GM21390 (cell line): Measurements from ENCODE around the gene GRIA1.
A peak's percentile ranks its signal among the peaks of the same experiment; 100 is the strongest.

ENCODE experiments used
- ATAC-seq: cut with Tn5 transposase; IDR thresholded peaks from one replicate; pipeline ENCODE4 v1.9.1; 2021; ENCODE audit not compliant: unreplicated experiment

The GRIA1 gene

DNA sequence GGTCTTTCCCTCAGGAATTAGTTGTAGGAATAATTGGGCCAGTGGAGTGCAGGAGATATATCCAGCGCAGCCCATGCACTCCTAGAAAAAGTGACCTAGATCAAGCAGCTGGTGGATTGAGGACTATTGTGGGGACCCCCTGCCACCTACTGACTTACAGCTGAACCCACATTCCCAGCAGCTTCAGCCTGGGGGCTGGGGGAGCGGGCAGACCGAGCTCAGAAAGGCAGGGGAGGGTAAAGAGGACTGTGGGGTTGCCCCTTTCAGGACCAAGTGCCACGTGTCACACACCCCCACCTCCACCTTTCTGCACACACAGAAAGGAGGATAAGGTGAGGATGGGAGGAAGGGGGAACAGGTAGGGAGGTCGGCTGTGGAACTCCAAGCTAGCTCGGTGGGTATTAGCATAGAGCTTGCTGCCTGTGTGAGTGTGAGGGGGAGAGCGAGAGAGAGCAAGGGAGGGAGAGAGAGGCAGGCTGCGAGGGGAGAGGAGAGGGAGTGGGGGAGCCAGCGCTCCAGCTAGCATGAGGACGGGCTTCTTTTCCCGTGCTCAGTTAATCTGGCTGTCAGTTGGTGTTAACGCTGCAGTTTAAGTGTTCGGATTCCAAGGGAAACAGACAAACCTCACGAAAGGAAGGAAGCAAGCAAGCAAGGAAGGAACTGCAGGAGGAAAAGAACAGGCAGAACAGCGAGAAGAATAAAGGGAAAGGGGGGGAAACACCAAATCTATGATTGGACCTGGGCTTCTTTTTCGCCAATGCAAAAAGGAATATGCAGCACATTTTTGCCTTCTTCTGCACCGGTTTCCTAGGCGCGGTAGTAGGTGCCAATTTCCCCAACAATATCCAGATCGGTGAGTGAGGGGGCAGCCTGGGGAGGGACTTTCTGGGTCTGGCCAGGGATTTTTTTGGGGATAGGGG, at the start of gene GRIA1:
TSS of gene GRIA1 (plus strand) at position 553 of the 920 bp plus-strand sequence.
- ATAC-seq = no peak

DNA sequence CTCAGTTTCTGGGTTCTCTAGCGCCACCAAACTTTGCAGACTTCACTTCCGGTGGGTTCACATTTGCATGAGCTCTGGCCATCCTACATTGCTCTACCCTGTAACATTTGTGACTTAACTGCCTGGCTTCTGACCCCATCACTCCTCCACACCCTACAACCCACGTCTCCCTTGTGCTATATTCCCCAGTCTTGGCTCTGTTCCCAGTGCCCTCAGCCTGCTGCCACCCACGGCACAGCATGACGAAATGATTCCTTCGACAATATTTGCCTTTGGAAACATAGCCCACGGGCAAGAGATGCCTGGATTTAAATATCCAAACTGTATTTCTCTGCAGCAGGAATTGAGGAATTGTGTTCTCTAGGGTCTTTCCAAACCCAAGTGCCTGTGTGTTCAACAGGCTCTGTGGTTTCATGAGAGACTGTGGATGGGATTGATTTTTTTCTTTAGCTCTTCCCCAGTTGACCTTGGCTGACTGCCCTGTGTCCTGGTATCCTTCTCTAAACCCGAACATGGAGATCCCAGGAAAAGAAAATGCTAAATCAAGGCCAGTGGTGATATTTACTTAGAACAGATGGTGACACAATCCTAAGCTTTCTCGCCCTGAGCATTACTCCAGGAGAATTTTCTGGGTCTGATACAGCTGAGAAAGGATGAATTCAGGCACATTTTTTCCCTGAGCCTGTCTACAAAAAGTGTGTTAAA, 44.4 kb upstream of the GRIA1 start:
- ATAC-seq = no peak

DNA sequence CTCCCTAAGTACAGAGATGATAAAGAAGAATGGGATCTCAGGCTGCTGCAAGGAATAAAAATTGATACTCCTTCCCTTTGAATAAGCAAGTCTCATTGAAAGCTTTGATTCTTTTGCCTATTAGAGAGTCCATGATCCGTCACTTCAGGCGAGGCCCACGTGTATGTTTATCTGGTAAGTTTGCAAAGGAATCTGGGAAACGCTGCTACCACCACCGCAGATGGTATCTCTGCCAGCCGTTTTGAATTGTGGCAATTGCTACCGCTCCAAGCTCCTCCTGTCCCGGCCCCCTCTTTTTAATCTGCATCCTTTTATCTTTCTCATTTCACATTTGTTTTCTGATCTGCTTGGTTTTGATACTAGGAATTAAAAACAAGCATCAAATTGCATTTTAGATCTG, 42.9 kb upstream of the GRIA1 start:
- no peak for ATAC-seq

DNA sequence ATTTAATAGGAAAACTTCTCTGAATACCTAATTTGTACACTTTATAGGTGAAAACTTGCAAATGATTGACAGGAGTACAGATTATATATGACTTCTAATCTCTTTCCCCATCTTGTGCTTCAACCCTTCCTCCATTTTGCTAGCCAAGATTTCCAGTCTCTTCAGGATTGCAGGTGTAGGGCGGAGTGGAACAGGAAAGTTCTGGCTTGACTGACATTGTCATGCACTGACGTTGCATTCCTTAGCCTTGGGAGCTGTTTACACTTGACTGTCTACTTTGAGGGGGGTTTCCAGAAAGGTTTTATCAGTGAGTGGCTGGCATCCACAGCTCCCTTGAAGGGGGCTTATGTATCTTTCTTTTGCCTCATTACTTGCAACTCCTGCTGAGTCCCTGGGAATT, 34.1 kb upstream of the GRIA1 start:
- no peak for ATAC-seq

DNA sequence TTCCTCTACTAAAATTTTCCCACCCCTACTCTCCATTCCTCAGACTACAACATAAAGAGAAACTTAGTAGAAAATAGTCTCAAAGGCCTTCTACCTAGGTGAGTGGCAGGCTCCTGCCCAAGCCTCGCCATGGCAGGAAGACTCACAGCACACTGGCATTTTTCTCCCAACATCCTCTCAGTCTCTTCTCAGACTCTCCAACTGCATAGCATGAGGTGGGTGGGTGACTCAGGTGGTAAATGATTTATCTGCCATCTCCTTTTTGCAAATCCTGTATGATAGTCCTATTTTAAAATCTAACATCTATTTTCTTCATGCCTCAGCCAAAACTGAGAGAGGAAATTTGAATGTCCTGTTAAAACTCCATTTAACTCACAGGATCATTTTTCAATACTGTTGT, 33.5 kb upstream of the GRIA1 start:
- ATAC-seq = no peak

DNA sequence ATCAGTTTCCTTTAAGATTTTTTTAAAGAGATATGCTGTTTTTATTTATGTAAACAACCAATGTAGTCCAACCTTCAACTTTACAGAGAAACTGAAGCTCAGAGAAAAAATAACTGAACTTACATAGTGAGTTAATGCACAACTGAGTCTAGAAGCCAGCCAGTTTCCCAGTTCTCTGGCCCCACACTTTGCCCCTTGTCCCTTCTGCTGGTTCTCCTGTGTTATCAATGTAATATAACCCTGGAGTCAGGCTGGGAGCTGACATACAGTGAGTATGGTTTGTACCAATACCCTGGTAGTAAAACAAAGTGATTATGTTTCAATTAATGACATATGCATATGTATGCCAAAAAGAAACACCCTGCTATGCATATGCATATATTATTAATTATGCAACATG, 32.2 kb upstream of the GRIA1 start:
- ATAC-seq = no peak

DNA sequence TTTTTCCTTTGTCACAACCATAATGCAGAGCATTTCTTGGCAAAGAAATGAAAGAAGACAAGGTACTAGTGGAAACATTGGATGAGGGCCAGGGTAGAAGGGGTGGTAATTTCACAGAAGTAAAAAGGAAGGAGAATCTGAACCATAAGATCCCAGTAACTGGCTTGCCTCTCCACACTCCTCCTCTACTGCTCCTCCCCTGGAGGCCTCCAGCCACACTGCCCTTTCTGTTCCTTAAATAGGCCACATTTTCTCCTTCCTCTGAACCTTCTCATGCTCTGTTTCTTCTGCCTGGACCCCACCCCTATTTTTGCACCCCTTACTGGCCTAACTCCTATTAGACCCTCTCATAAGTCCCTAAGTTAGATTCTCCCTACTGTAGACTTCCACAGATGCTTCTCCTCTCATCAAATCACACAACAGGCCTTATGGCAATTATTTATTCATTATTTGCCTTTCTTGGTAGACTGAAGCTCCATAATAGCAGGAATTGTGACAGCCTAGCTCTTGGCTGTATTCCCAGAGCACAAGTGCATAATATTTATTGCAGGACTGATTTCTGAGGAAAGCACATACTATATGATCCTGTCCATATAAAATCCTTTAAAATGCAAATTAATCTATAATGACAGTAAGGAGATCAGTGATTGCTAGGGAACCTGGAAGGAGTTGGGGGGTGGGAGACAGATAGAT, 31.3 kb upstream of the GRIA1 start:
- no peak for ATAC-seq

DNA sequence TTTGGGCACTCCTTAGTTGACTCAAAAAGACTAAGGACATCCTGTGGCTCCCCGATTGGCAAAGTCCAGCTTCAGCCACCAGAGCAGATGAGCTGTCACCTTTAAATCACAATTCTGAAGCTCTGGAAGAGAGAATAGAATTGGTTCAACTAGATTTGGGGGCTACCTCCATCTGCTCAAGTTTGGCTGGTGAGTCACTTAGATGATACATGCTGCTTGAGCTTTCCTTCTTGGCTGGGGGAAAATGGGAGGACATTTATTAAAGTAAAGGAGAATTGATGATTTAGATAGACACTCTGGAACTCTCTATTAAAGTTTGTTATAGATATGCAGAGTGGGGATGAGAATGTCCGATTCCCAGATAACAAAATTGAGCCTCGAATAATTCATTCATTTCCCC, 30.0 kb upstream of the GRIA1 start:
- no peak for ATAC-seq

DNA sequence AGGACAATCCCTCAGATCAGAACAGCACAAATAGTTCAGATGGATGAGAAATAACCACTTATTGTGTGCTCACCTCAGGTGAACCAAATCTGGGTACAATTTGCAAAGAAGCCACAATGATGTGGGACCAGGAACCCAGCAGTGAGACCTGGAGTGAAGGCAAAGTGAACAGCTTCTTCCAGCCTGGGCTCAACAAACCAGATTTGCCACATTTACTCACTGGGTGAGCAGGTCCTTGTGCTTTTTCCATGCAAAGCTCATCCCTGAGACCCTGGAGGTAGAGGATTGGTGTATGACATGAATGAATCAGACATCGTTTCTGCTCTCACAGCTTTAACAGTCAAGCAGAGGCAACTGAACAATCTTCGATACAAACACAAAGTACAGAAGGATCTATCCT, 29.1 kb upstream of the GRIA1 start:
- no peak for ATAC-seq

DNA sequence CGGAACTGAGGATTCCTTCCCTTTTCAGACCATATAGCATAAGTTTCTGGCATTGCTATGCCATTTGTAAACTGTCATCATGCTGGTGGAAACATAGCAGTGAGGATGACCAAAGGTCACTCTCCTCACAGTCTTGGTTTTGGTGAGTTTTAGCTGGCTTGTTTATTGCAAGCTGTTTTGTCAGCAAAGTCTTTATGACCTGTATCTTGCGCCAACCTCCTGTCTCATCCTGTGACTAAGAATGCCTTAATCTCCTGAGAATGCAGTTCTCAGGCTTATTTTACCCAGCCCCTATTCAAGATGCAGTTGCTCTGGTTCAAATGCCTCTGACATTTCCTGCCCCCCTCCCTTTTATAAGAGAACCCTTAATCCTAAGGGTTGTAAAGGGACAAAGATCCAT, 26.7 kb upstream of the GRIA1 start:
- no peak for ATAC-seq

DNA sequence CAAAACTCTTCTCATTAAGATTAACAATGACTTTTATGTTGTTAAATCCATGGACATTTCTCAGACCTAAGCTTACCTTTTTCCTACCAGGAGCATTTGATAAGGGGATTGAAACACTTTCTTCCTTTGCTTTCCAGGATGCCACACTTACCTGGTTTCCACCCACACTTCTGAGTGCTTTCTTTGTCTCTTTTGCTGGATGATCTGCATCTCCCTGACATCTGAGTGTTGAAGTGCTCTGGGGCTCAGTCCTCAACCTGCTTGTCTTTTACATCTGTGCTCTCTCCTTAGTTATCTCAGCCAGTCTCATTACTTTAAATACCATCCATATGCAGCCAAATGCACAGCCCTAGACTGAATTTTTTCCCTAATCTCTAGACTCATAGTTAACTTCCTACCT, 22.9 kb upstream of the GRIA1 start:
- ATAC-seq = no peak

DNA sequence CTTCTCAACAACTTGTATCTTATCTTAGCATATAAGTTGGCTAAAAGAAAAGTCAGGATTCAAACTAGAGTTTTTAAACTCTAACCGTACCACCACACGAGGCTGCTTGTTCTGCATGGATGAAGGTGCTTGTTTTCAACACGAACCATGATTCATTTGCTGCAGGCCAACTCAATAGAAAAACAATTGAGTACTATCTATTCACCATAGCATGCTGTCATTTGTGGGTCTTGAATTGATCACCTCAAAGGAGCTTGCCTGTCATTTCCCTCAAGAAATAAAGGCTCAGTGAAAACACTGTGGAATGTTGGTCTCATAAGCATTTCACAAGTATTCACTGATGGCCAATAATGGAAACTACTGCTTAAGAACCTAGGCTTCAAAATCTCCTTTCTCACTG, 21.0 kb upstream of the GRIA1 start:
- ATAC-seq = no peak

DNA sequence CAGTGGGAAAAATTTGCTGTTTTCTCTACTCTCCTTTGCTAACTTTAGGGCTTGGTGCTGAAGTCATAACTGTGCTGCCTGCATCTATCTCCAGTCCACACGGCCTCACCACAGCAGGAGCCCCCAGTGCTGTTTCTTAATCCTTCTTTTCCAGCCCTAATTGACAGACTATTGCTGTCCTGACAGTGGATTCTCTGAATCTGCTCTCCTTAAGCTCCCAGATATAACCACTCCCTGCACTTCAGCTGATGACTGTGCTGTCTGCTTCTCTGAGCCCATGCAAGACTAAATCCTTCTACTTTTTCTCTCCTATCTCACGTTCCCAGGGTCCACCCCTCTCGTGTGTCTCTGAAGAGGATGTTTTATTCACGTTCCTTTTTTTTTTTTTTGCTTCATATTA, 19.7 kb upstream of the GRIA1 start:
- ATAC-seq = no peak

DNA sequence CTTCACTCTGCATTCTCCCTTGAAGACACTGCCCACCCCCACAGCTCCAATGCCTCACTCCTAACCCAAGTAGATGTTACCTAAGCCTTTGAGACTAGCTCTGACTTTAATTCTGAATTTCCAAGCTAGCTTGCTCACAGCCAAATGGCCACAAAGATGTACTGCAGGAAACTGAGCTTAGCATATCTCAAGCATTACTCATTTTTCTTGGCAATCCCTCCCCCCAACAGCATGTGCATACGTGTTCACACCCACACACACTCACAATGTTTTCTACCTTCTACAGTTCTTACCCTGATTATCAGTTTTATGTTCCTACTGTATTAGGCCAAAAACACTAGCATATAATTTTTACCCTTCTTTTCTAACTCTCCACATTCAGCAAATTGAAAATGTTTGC, 13.7 kb upstream of the GRIA1 start:
- no peak for ATAC-seq

DNA sequence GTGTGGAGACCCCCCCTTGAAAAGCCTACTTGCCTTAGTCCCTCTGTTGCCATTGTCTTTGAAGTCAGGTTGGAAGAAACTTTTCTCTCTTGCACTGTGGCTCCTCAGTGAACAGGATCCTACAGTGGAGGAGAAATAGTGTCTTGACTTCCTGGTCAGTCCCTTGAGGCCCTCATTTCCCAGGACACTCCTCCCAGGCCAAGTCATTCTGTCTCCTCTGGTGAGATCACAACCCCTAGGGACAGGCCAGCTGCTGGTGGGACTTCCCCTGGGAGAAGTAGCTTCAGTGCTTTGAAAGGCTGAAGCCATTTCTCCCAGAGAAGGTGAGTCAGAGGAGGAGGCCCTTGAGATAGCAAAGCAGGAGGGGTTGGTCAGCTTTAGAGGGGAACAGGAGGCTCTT, 10.1 kb upstream of the GRIA1 start:
- ATAC-seq = peak; percentile 90

DNA sequence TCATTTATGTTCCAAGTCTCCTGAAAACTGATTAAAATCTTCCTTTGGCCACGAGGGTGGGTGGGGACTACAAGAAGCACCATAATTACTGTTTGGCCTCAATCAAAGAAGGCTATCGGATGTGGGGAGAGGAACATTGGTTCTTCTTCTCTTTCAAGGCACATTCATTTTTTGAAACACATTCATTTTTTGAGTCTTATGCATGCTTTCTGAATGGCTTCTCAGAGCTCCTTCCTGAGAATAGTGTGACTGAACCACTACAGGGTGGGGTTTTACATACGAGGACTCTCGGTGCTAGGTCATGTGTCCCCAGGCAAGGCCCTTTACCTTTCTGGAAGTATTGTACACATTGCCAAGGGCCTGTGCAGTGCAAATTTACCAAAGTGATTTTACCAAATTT, 7.0 kb upstream of the GRIA1 start:
- ATAC-seq = no peak

DNA sequence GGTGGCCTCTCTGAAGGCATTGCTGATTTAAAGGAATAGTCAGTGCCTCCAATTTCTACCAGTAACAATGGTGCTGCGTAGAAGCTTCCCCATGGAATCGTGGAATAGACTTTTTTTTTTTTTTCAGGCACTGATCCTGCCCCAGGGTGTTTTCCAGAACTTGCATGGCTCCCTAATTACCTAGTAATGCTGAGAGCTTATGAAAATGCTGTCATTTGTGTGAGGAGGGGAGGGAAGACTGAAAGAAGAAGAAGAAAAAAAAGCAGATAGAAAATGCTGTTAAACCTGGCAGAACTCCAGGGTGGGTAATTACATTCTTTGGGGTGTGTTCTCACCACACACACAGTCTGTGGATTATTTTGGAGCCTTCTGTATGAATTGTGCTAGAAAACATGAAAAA, 4.8 kb upstream of the GRIA1 start:
- ATAC-seq = no peak

DNA sequence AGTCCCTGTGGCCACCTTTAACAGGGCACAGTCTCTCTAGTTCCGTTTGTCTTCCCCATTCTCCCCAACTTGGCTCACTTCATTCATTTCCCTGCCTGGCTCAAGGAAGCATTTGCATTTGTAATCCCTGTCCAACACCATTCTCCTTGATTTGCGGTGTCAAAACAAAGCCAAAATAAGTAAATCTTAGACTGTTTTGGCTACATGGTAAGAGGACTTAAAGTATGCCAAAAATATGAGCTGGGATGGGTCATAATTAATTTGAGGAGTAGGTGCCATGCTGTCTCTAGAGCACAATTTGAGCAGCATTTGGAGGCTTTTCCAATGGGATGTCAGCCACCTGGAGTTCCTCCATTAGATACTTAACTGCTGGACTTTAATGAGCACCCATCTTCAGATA, 3.7 kb upstream of the GRIA1 start:
- no peak for ATAC-seq

DNA sequence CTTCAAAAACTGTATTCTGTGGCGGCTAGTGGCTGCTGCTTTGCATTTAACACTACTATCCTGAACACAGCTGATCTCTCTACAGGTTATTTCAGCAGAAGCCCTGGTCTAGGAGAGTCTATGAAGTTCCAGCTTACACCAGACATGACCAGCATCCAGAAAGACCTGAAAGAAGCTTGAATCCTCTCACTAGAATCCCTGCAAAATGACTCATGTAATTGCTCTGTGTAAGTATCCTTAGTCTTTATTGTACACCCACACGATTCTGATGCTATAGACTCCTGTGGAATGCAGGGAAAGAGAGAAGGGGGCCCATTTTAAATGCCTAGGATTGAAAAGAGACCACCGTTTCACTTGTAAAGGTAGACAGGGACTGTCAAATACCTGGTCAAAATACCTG, 859 bp upstream of the GRIA1 start:
- ATAC-seq = no peak

DNA sequence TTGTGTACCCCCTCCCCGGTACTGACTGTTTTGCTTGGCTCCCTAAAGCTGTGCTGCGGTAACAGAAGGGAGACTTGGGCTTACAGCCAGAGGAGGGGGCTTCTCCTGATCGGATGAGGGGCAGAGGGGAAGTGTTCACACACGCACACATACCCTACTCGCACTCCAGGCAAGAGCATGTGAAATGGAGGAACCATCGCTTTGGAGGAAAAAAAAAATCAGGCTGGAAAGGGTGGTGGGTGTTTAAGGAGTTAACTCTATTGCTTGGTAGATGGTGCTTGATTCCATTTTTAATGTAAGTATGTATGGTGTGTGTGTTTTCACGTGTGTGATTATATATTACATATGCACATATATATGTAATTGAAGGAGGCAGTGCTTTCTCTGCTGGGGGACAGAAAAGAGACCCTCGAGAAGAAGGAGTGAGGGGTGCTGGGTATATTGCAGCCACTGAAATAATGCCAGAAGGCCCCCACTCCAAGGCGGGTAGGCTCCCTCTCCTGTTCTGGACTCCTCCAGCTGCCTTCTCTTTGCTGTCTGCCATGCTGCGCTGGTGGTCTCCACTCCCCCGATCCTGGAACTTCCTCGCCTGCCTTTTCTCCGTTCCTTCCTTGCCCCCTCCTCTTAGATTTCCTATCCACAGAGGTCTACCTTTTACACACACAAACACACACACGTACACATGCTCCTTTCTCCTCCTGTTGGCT, 721 bp downstream of the GRIA1 start:
- ATAC-seq = no peak

DNA sequence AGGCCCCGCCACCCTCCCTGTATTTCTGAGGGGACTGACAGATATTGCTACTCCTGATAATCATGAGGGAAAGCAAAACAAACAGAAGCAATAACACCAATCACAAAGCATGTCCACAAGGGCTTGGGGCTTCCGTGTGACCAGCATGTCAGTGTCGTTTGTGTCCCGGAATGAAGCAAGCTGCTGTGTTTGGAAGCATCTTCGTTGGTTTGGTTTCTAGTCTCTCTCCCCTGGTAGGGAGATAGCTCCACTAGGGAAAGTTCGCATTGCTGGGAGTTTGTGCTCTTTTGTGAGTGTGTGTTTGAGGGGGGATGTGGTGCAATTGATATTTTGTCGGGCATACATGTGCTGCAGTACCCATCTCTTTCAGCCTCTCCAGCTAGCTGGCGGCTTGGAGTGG, 1.4 kb downstream of the GRIA1 start:
- no peak for ATAC-seq
